SK-N-SH (cell line): Measurements from ENCODE around the gene LPAR1. TPM values are rescaled to one million over a fixed set of nuclear protein-coding genes. Genes with fewer than 3 reads are reported as not detected.

Experiments used
- CTCF ChIA-PET: fragments of 300-600, 350-600 bp; formaldehyde crosslinking; extraction: SDS; loops from one replicate; lab custom pipeline; 2021; lab: Yijun Ruan, JAX
- POLR2A ChIA-PET: fragments of 350-600 bp; sonication (Branson Sonifier 250); formaldehyde crosslinking; extraction: SDS; loops from one replicate; lab custom pipeline; 2020; ENCODE audit warnings: antibody characterized with exemption, inconsistent platforms; lab: Yijun Ruan, JAX
- DNase-seq: peaks from one replicate; pipeline ENCODE4 v3.0.0; 2012
- H2AFZ ChIP-seq: fragments of 200-600 bp; sonication (generic); 2 replicates; pipeline ENCODE4 v1.8.1; 2016; ENCODE audit warnings: antibody characterized with exemption, mild to moderate bottlenecking, low read depth
- H3F3A ChIP-seq: fragments of 200-600 bp; sonication (generic); replicated peaks from 2 replicates; pipeline ENCODE3; 2016; ENCODE audit warnings: antibody characterized with exemption, mild to moderate bottlenecking; ENCODE audit not compliant: insufficient read depth
- H3K27ac ChIP-seq, 2 experiments: fragments of 200-500 bp in 1 of 2; fragments of 200-600 bp in 1 of 2; sonication (Bioruptor generic) in 1 of 2; sonication (generic), shearing (Covaris generic) in 1 of 2; 2 replicates each; pipeline versions ENCODE4 v1.5.1 to v1.6.1; 2014 to 2016; ENCODE audit warnings: low read depth in 2 of 2, inconsistent platforms in 1 of 2, low read length in 1 of 2, mild to moderate bottlenecking in 1 of 2, mixed read lengths in 1 of 2
- H3K27me3 ChIP-seq: fragments of 200-600 bp; sonication (generic), shearing (Covaris generic); 2 replicates; pipeline ENCODE4 v1.6.1; 2016; ENCODE audit warnings: mixed run types; ENCODE audit not compliant: insufficient read depth
- H3K36me3 ChIP-seq, 2 experiments: fragments of 200-500 bp in 1 of 2; fragments of 200-600 bp in 1 of 2; sonication (Bioruptor generic) in 1 of 2; sonication (generic) in 1 of 2; replicated peaks in 1 of 2; 2 replicates each; pipeline versions ENCODE3 to v1.5.1; 2014 to 2016; ENCODE audit warnings: low read length in 1 of 2, mild to moderate bottlenecking in 1 of 2; ENCODE audit not compliant: insufficient read depth in 2 of 2, control insufficient read depth in 1 of 2
- H3K4me1 ChIP-seq, 2 experiments: fragments of 200-500 bp in 1 of 2; fragments of 200-600 bp in 1 of 2; sonication (Bioruptor generic) in 1 of 2; sonication (generic), shearing (Covaris generic) in 1 of 2; 2 replicates each; pipeline versions ENCODE4 v1.5.1 to v1.6.1; 2014 to 2016; ENCODE audit warnings: low read depth in 1 of 2, low read length in 1 of 2, mixed run types in 1 of 2; ENCODE audit not compliant: insufficient read depth in 2 of 2, control insufficient read depth in 1 of 2
- H3K4me2 ChIP-seq: fragments of 200-600 bp; sonication (generic), shearing (Covaris generic); 2 replicates; pipeline ENCODE4 v1.6.1; 2017; ENCODE audit warnings: mixed run types
- H3K4me3 ChIP-seq, 2 experiments: fragments of 200-500 bp in 1 of 2; fragments of 200-600 bp in 1 of 2; sonication (Bioruptor generic) in 1 of 2; sonication (generic), shearing (Covaris generic) in 1 of 2; 2 replicates each; pipeline versions ENCODE4 v1.5.1 to v1.8.1; 2014 to 2016; ENCODE audit warnings: low read depth in 2 of 2, inconsistent platforms in 1 of 2, low read length in 1 of 2, mild to moderate bottlenecking in 1 of 2, mixed read lengths in 1 of 2, moderate library complexity in 1 of 2
- H3K79me2 ChIP-seq: fragments of 200-600 bp; sonication (generic); 2 replicates; pipeline ENCODE4 v1.8.1; 2017; ENCODE audit warnings: mild to moderate bottlenecking; ENCODE audit not compliant: insufficient read depth
- H3K9ac ChIP-seq: fragments of 200-600 bp; sonication (generic); 2 replicates; pipeline ENCODE4 v1.6.1; 2017; ENCODE audit warnings: mixed run types
- H3K9me2 ChIP-seq: fragments of 200-600 bp; sonication (generic); 2 replicates; pipeline ENCODE4 v1.6.1; 2017; ENCODE audit warnings: mixed run types
- H3K9me3 ChIP-seq: fragments of 200-600 bp; sonication (generic); 2 replicates; pipeline ENCODE4 v1.6.1; 2017; ENCODE audit warnings: mixed run types, mild to moderate bottlenecking, moderate library complexity
- H4K20me1 ChIP-seq: fragments of 200-600 bp; sonication (generic); 2 replicates; pipeline ENCODE4 v1.6.1; 2017; ENCODE audit warnings: mild to moderate bottlenecking, mixed run types; ENCODE audit not compliant: insufficient read depth
- ELF1 ChIP-seq: IDR thresholded peaks from 2 replicates; pipeline ENCODE4 v1.4.0; 2012
- EZH2phosphoT487 ChIP-seq: fragments of 200-600 bp; sonication (generic); IDR thresholded peaks from 2 replicates; pipeline ENCODE4 v1.6.1; 2017; ENCODE audit warnings: low read depth, mixed run types, mild to moderate bottlenecking, antibody characterized with exemption, moderate library complexity, borderline replicate concordance
- FOXM1 ChIP-seq: IDR thresholded peaks from 2 replicates; pipeline ENCODE4 v1.4.0; 2012; ENCODE audit warnings: low read depth, mild to moderate bottlenecking
- GABPA ChIP-seq: IDR thresholded peaks from 2 replicates; pipeline ENCODE4 v1.4.0; 2012; ENCODE audit warnings: low read depth, mild to moderate bottlenecking
- GATA2 ChIP-seq: sonication (generic); formaldehyde crosslinking; IDR thresholded peaks from 2 replicates; pipeline ENCODE4 v1.5.0; 2020; ENCODE audit warnings: mild to moderate bottlenecking, missing genetic modification reagents
- NFIC ChIP-seq: IDR thresholded peaks from 2 replicates; pipeline ENCODE4 v1.4.0; 2012; ENCODE audit warnings: borderline replicate concordance
- NRF1 ChIP-seq: IDR thresholded peaks from 2 replicates; pipeline ENCODE4 v1.6.1; 2012; ENCODE audit warnings: low read depth, mild to moderate bottlenecking, low read length
- POLR2AphosphoS5 ChIP-seq: IDR thresholded peaks from 2 replicates; pipeline ENCODE4 v1.6.1; 2012; ENCODE audit warnings: low read depth, low read length
- RCOR1 ChIP-seq: fragments of 150-350 bp; IDR thresholded peaks from 2 replicates; pipeline ENCODE4 v1.6.1; 2017; ENCODE audit warnings: antibody characterized with exemption, low read length
- RFX5 ChIP-seq: IDR thresholded peaks from 2 replicates; pipeline ENCODE4 v1.6.1; 2012; ENCODE audit warnings: mild to moderate bottlenecking, improper control_type of control experiment, low read length
- RXRA ChIP-seq: IDR thresholded peaks from 2 replicates; pipeline ENCODE4 v1.4.0; 2012; ENCODE audit warnings: low read depth, mild to moderate bottlenecking, borderline replicate concordance
- SMC3 ChIP-seq: IDR thresholded peaks from 2 replicates; pipeline ENCODE4 v1.6.1; 2012; ENCODE audit warnings: low read depth, low read length, improper control_type of control experiment
- TCF12 ChIP-seq: IDR thresholded peaks from 2 replicates; pipeline ENCODE4 v1.4.0; 2012
- TEAD4 ChIP-seq: IDR thresholded peaks from 2 replicates; pipeline ENCODE4 v1.4.0; 2012; ENCODE audit warnings: mild to moderate bottlenecking, borderline replicate concordance; ENCODE audit not compliant: insufficient read depth
- YY1 ChIP-seq: IDR thresholded peaks from 2 replicates; pipeline ENCODE4 v1.4.0; 2012; ENCODE audit warnings: low read depth, mild to moderate bottlenecking
- WGBS: methylation state at CpG from one replicate; pipeline ENCODE4 v1.1.6; 2017; ENCODE audit warnings: low lambda C conversion rate; 5-methylcytosine and 5-hydroxymethylcytosine counted together
- polyA plus RNA-seq, 3 experiments: library from polyadenylated mRNA; depleted of rRNA; stranded (reverse); fragments of >200 nt; gene quantifications; 2 replicates each; pipeline ENCODE4 v1.2.3, GENCODE V29; 2012
- TF ChIP-seq, protein P1 (sequence below): IDR thresholded peaks from 2 replicates; pipeline ENCODE4 v1.6.1; 2012; ENCODE audit warnings: mild to moderate bottlenecking, low read depth, low read length, moderate library complexity
- TF ChIP-seq, protein P2 (sequence below): IDR thresholded peaks from 2 replicates; pipeline ENCODE4 v1.4.0; 2012; ENCODE audit warnings: low read depth, borderline replicate concordance
- TF ChIP-seq, protein P3 (sequence below): IDR thresholded peaks from 2 replicates; pipeline ENCODE4 v1.4.0; 2012; ENCODE audit warnings: low read depth, borderline replicate concordance
- TF ChIP-seq, protein P4 (sequence below): fragments of 150-350 bp; IDR thresholded peaks from 2 replicates; pipeline ENCODE4 v1.6.1; 2016; ENCODE audit warnings: mild to moderate bottlenecking, low read depth, low read length

Gene LPAR1
- polyA plus RNA-seq, 1 of the 3 experiments (the other 2 are of a cell fraction): 9.4 TPM

DNA sequence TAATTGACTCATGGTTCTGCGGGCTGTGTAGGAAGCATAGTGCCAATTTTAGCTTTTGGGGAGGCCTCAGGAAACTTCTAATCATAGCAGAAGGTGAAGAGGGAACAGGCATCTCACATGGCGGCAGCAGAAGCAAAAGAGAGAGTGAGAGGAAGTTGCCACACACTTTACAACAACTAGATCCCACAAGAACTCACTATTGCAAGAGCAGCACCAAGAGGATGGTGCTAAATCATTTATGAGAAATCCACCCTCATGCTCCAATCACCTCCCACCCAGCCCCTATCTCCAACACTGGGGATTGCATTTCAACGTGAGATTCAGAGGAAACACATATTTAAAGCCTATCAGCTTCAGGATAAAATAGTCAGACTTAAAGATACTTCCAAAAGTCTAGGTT lies 36.1 kb upstream of the LPAR1 start:
- H3K79me2 ChIP-seq: no peaks in the 10 kb centered on the region
- TF ChIP-seq TCF12 (no peak), POLR2AphosphoS5 (no peak)
- TF ChIP-seq, all 33 proteins: peak for 0
- POLR2A ChIA-PET: no interaction called here
- no peak overlapping the region for H3K9ac ChIP-seq
- H3K4me1 ChIP-seq: no peaks in the 10 kb centered on the region
- 82% methylated on average over 3 of the region's 3 CpGs for WGBS
- no peaks in the 10 kb centered on the region for H3K9me2 ChIP-seq
- H4K20me1 ChIP-seq: no peaks in the 10 kb centered on the region
- H3K27ac ChIP-seq: no peak overlapping the region
- H3K36me3 ChIP-seq: no peaks in the 10 kb centered on the region
- H3K4me2 ChIP-seq: no peak overlapping the region
- no peaks in the 10 kb centered on the region for H3K9me3 ChIP-seq
- no peaks in the 10 kb centered on the region for H3K27me3 ChIP-seq
- H3F3A ChIP-seq: no peaks in the 10 kb centered on the region
- no peak for DNase-seq
- no peak overlapping the region for H3K4me3 ChIP-seq
- CTCF ChIA-PET: no interaction called here
- no peak overlapping the region for H2AFZ ChIP-seq

DNA sequence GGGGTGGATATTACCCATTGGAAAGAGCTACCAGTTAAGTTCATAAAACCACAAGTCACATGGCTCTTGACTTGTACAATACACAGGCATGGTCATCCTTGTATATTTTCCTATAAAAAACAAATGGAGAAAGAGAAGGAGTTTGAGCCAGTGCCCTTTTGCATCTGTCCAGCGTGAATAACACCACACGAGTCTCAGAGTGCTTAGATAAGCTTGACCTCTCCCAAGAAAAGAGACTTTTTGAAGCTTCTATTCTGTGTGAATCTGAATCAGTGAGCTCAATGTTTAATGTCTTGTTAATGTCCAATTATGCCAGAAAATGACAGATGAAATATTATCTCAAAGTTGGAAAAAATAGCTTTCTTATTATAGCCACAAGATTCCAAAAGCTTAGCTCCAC lies 30.9 kb upstream of the LPAR1 start:
- WGBS: 64% methylated on average over 2 of the region's 2 CpGs
- Histone ChIP-seq H3F3A (no peaks in the 10 kb centered on the region), H4K20me1 (no peaks in the 10 kb centered on the region)
- ChIA-PET CTCF (interaction anchor here (0.7 to 2.1 kb wide), 4 partner anchors 14 to 233 kb away, joined by 3 to 4 read pairs (median 3); no protein-coding TSS in a partner anchor), POLR2A (no interaction called here)
- TF ChIP-seq GATA2: no peak
- TF ChIP-seq, protein P1, sequence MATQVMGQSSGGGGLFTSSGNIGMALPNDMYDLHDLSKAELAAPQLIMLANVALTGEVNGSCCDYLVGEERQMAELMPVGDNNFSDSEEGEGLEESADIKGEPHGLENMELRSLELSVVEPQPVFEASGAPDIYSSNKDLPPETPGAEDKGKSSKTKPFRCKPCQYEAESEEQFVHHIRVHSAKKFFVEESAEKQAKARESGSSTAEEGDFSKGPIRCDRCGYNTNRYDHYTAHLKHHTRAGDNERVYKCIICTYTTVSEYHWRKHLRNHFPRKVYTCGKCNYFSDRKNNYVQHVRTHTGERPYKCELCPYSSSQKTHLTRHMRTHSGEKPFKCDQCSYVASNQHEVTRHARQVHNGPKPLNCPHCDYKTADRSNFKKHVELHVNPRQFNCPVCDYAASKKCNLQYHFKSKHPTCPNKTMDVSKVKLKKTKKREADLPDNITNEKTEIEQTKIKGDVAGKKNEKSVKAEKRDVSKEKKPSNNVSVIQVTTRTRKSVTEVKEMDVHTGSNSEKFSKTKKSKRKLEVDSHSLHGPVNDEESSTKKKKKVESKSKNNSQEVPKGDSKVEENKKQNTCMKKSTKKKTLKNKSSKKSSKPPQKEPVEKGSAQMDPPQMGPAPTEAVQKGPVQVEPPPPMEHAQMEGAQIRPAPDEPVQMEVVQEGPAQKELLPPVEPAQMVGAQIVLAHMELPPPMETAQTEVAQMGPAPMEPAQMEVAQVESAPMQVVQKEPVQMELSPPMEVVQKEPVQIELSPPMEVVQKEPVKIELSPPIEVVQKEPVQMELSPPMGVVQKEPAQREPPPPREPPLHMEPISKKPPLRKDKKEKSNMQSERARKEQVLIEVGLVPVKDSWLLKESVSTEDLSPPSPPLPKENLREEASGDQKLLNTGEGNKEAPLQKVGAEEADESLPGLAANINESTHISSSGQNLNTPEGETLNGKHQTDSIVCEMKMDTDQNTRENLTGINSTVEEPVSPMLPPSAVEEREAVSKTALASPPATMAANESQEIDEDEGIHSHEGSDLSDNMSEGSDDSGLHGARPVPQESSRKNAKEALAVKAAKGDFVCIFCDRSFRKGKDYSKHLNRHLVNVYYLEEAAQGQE: no peak
- no peak for TF ChIP-seq YY1
- no peak for TF ChIP-seq POLR2AphosphoS5
- TF ChIP-seq RCOR1: no peak
- TF ChIP-seq FOXM1: no peak
- no peak for TF ChIP-seq NRF1
- no peak for TF ChIP-seq GABPA
- no peak for TF ChIP-seq RXRA
- TF ChIP-seq, protein P2, sequence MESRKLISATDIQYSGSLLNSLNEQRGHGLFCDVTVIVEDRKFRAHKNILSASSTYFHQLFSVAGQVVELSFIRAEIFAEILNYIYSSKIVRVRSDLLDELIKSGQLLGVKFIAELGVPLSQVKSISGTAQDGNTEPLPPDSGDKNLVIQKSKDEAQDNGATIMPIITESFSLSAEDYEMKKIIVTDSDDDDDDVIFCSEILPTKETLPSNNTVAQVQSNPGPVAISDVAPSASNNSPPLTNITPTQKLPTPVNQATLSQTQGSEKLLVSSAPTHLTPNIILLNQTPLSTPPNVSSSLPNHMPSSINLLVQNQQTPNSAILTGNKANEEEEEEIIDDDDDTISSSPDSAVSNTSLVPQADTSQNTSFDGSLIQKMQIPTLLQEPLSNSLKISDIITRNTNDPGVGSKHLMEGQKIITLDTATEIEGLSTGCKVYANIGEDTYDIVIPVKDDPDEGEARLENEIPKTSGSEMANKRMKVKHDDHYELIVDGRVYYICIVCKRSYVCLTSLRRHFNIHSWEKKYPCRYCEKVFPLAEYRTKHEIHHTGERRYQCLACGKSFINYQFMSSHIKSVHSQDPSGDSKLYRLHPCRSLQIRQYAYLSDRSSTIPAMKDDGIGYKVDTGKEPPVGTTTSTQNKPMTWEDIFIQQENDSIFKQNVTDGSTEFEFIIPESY: no peak
- no peak for TF ChIP-seq SMC3
- TF ChIP-seq TCF12: no peak
- TF ChIP-seq RFX5: no peak
- TF ChIP-seq EZH2phosphoT487: no peak
- TF ChIP-seq NFIC: no peak
- TF ChIP-seq TEAD4: no peak
- TF ChIP-seq, protein P3, sequence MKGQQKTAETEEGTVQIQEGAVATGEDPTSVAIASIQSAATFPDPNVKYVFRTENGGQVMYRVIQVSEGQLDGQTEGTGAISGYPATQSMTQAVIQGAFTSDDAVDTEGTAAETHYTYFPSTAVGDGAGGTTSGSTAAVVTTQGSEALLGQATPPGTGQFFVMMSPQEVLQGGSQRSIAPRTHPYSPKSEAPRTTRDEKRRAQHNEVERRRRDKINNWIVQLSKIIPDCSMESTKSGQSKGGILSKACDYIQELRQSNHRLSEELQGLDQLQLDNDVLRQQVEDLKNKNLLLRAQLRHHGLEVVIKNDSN: no peak
- TF ChIP-seq ELF1: no peak
- TF ChIP-seq, protein P4, sequence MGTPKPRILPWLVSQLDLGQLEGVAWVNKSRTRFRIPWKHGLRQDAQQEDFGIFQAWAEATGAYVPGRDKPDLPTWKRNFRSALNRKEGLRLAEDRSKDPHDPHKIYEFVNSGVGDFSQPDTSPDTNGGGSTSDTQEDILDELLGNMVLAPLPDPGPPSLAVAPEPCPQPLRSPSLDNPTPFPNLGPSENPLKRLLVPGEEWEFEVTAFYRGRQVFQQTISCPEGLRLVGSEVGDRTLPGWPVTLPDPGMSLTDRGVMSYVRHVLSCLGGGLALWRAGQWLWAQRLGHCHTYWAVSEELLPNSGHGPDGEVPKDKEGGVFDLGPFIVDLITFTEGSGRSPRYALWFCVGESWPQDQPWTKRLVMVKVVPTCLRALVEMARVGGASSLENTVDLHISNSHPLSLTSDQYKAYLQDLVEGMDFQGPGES: no peak
- TF ChIP-seq, all 33 proteins: peak for 0
- no peak overlapping the region for H3K4me2 ChIP-seq
- H3K27ac ChIP-seq: no peak overlapping the region
- no peaks in the 10 kb centered on the region for H3K79me2 ChIP-seq
- H3K4me1 ChIP-seq: peaks cover 8 to 17% of the 10 kb centered on the region in 2 experiments; a peak in 3 of 4 replicates
- no peak for DNase-seq
- no peaks in the 10 kb centered on the region for H3K27me3 ChIP-seq
- H3K9me2 ChIP-seq: no peaks in the 10 kb centered on the region
- no peaks in the 10 kb centered on the region for H3K9me3 ChIP-seq
- no peak overlapping the region for H2AFZ ChIP-seq
- no peak overlapping the region for H3K9ac ChIP-seq
- no peak overlapping the region for H3K4me3 ChIP-seq
- H3K36me3 ChIP-seq: no peaks in the 10 kb centered on the region
